ENCODE results near the gene EGLN2. TPM values are rescaled to one million over a fixed set of nuclear protein-coding genes. Genes with fewer than 3 reads are reported as not detected.
"Not testable (repeated sequence)": the region's sequence is repeated elsewhere in the genome, so short reads cannot be mapped to it uniquely, and the experiment has no call there.

The EGLN2 gene
- total and polyA plus RNA-seq, 10 of the 15 experiments (the other 5 are each of a cell fraction or from before 2014, with no cell fraction given) = 8.6 to 93.0 (median 66.8) TPM

GRCh38 chr19:40833728-40834533 lies 34.9 kb downstream of the EGLN2 start:
- H3K27ac ChIP-seq (ENCODE audit: control insufficient read depth, insufficient read depth); H3K27me3 ChIP-seq (replicated peaks in 1 of 2; ENCODE audit: control insufficient read depth in 2 of 2, insufficient read depth in 2 of 2, low read length in 1 of 2); RAD21 ChIA-PET (ENCODE audit: unreplicated experiment); H3K36me3 ChIP-seq (ENCODE audit: control insufficient read depth in 2 of 2, insufficient read depth in 2 of 2, low read length in 1 of 2); H3K4me3 ChIP-seq; in situ Hi-C loops (cut with MboI); H3K9me3 ChIP-seq (replicated peaks; ENCODE audit: control insufficient read depth, insufficient read depth, low read length); FAIRE-seq; SMC1A ChIA-PET (ENCODE audit: uncharacterized antibody, unreplicated experiment); H3K4me2 ChIP-seq (ENCODE audit: control insufficient read depth, insufficient read depth); H4K20me1 ChIP-seq (ENCODE audit: control insufficient read depth, insufficient read depth); intact Hi-C loops (cut with micrococcal nuclease; ENCODE audit: unreplicated experiment); H3K79me2 ChIP-seq (ENCODE audit: control insufficient read depth, insufficient read depth, low read length); ATAC-seq; POLR2A ChIA-PET; BruUV-seq (replicated peaks); H3K4me1 ChIP-seq (ENCODE audit: control insufficient read depth, insufficient read depth, low read length); DNase-seq (ENCODE audit: low read depth, low spot score); H2AFZ ChIP-seq (ENCODE audit: control insufficient read depth, low read depth, low read length); CTCF ChIA-PET; H3K9ac ChIP-seq (ENCODE audit: control insufficient read depth, insufficient read depth, low read length): not testable (repeated sequence)
- 29% methylated on average over 7 of the region's 7 CpGs for WGBS (ENCODE audit: insufficient coverage, insufficient replicate concordance, low lambda C conversion rate, missing lambda C conversion rate)

GRCh38 chr19:40836754-40837429 lies 37.9 kb downstream of the EGLN2 start:
- ChIA-PET CTCF (interaction anchor here (1.5 kb wide), 1 partner anchor 174 kb away, joined by 3 read pairs; no protein-coding TSS in a partner anchor), POLR2A (no interaction called here)
- no peak for TF ChIP-seq JUNB (IDR thresholded peaks at IDR 0.05)
- no peak for TF ChIP-seq TBL1XR1 (IDR thresholded peaks at IDR 0.05; ENCODE audit: low read depth, low read length)
- TF ChIP-seq ZNF592 (IDR thresholded peaks at IDR 0.05) = no peak
- no peak for TF ChIP-seq PAX8 (IDR thresholded peaks at IDR 0.05)
- no peak for TF ChIP-seq USF1 (IDR thresholded peaks at IDR 0.05; ENCODE audit: borderline replicate concordance, extremely low read length, insufficient read depth, low read depth, low read length)
- no peak for TF ChIP-seq TCF12 (IDR thresholded peaks at IDR 0.05; ENCODE audit: low read depth, low read length)
- TF ChIP-seq IRF3 (IDR thresholded peaks at IDR 0.05) = no peak
- no peak for TF ChIP-seq ZNF207 (IDR thresholded peaks at IDR 0.05; ENCODE audit: borderline replicate concordance)
- TF ChIP-seq NFXL1 (IDR thresholded peaks at IDR 0.05; ENCODE audit: borderline replicate concordance) = no peak

More at GRCh38 chr19:40836754-40837429, 37.9 kb downstream of the EGLN2 start:
- no peak overlapping the region for H3K4me2 ChIP-seq (ENCODE audit: control insufficient read depth, insufficient read depth)
- no peaks in the 10 kb centered on the region for H3K9me3 ChIP-seq (replicated peaks; ENCODE audit: control insufficient read depth, insufficient read depth, low read length)
- H3K27ac ChIP-seq (ENCODE audit: control insufficient read depth, insufficient read depth) = no peak overlapping the region
- in situ Hi-C loops (cut with MboI) (no loop called here), intact Hi-C loops (cut with micrococcal nuclease; ENCODE audit: unreplicated experiment) (no loop called here)
- no peak overlapping the region for H3K9ac ChIP-seq (ENCODE audit: control insufficient read depth, insufficient read depth, low read length)
- FAIRE-seq (no peak), DNase-seq (ENCODE audit: low read depth, low spot score) (no peak), ATAC-seq (no peak)
- ChIA-PET SMC1A (ENCODE audit: uncharacterized antibody, unreplicated experiment) (no interaction called here), RAD21 (ENCODE audit: unreplicated experiment) (no interaction called here)
- BruUV-seq (replicated peaks) = no TSS peak
- H3K36me3 ChIP-seq (ENCODE audit: control insufficient read depth in 2 of 2, insufficient read depth in 2 of 2, low read length in 1 of 2) = no peaks in the 10 kb centered on the region
- WGBS (ENCODE audit: insufficient coverage, insufficient replicate concordance, low lambda C conversion rate, missing lambda C conversion rate) = 28% methylated on average over 6 of the region's 6 CpGs
- H3K4me3 ChIP-seq = no peak overlapping the region
- H3K27me3 ChIP-seq (replicated peaks in 1 of 2; ENCODE audit: control insufficient read depth in 2 of 2, insufficient read depth in 2 of 2, low read length in 1 of 2) = no peaks in the 10 kb centered on the region
- no peaks in the 10 kb centered on the region for H3K79me2 ChIP-seq (ENCODE audit: control insufficient read depth, insufficient read depth, low read length)
- H3K4me1 ChIP-seq (ENCODE audit: control insufficient read depth, insufficient read depth, low read length) = no peaks in the 10 kb centered on the region
- H4K20me1 ChIP-seq (ENCODE audit: control insufficient read depth, insufficient read depth) = no peaks in the 10 kb centered on the region
- no peak overlapping the region for H2AFZ ChIP-seq (ENCODE audit: control insufficient read depth, low read depth, low read length)
